HG02571 (cell line): ENCODE results near the gene UBAC1.

ENCODE experiments used
- ATAC-seq: cut with Tn5 transposase; IDR thresholded peaks from one replicate; pipeline ENCODE4 v1.9.1; 2021; ENCODE audit warnings: mild to moderate bottlenecking, moderate library complexity; ENCODE audit not compliant: unreplicated experiment

Gene UBAC1

GRCh38 chr9:135961277-135961715 is at the start of gene UBAC1:
Gene UBAC1 (minus strand): TSS chr9:135961373. CDS start chr9:135961162, 211 bp downstream.
- peak; percentile 83 for ATAC-seq

DNA sequence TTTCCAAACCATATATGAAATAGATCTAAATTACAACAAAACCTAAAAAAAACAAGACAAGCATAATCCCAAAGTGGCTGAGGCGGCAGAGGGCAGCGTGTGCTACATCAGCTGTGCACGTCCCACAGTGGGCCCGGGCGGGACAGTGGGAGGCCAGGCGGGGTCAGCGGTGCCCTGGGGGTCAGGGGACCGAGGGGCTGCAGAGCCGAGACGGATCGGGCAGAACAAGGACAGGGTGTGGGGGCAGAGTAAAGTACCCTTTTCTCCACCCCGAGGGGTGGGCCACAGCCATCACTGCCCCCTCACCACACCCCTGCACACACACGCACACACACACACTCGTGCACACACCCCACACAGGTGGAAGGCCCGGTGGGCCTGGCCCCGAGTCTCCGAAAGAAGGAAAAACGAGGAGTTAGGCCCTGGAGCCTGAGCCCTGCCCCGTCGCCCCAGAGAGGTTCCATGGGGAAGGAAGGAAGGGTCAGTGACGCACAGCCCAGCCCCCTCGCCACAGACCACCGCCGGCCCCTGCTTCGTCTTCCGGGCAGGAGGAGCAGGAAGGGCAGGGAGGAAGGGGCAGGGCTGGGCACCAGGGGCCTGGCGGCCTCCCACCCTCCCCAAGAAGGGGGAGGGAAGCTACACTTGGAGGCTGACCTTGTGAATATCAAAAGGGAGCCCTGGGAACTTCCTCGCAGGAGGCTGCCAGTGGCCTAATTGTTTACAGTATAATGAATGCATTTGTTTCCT is 49.6 kb upstream of the UBAC1 start:
- ATAC-seq: no peak

DNA sequence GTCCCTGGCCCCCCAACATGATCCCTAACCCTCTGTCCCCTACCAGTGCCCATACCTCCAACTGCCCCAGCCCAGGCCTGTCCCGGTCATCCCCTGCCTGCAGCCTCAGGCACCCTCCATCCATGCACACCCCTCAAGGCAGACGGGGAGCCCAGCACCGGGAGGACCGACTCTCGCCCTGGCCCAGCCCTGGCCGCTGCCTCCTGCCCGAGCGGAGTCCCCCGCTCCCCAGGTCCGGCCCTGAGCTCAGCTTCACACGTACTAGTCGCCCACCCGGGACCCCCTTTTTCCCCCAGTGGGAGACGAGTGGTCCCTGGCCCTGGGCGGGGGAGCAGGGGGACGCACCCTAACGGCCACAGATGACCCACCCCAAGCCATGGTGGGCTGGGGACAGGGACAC is 49.0 kb upstream of the UBAC1 start:
- no peak for ATAC-seq

- ATAC-seq: no peak
Measured at GRCh38 chr9:136009516-136009915, 48.3 kb upstream of the UBAC1 start.

DNA sequence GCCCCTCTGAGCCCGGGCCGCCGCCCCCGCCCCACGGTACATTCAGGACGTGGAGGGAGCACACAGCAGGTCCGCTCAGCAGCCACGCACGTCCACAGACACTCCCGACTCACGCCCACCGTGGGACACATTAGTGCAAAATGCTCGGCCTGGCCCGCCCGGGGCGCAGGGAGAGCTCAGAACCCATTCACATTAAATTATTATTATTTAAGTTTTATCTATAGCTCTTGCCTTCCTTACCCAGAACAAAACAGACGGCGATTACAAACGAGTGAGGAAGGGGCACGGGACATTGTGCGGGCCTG is 47.5 kb upstream of the UBAC1 start:
- no peak for ATAC-seq

DNA sequence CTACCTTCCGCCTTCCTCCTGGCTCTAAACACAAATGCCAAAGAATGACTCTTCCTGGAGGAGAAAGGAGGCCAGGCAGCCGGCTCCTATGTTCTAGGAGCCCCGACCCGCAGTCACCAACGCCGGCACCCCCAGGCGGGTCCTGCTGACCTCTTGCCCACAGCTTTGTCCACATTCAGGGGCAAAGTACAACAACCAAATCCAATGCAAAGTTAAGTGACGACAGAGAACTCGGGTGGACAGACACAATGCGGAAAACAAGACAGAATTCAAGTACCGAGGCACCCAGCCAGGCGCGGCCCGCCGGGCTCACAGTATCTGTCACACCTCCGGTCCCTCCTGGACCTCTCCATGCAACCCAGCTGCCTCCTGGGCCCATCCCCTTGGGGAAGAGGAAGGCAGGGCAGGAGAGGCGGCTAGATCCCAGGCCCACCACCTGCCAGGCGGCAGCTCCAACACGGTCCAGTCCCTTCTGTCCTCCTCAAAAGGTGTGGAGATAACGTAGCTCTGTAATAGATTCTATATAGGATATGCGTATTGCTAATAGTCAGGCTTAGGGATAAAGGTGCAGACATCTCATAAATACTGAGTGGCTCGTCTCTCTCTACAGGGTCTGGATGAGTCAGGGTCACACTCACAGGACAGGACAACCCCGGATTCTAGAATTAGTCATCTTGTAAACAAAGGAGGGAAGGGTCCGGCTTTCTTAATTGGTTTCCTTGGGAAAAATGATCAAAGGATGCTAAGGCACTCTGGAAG is 46.9 kb upstream of the UBAC1 start:
- ATAC-seq: no peak

GRCh38 chr9:136007276-136007933 is 46.2 kb upstream of the UBAC1 start:
- no peak for ATAC-seq

GRCh38 chr9:136006169-136006568 is 45.0 kb upstream of the UBAC1 start:
- no peak for ATAC-seq

- ATAC-seq: no peak
Measured at GRCh38 chr9:136004712-136005111, 43.5 kb upstream of the UBAC1 start.

DNA sequence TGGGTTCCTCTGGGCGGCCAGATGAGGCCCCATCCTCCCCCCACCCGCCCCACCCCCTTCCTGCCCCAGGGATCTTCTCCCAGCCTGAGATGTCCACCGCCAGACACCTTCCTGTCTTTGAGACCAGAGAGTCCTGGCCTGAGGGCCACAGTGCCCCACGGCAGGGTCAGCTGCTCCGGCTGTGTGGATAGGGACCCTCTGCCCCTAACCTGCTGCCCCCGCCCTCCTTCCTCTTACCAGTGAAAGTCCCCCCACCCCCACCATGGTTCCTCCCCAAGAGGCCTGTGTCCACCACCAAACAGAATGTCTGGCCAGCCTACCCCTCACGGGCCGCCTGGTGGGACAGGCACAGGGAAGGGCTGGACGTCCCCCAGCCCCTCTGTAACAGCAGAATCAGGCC is 43.0 kb upstream of the UBAC1 start:
- ATAC-seq: no peak

DNA sequence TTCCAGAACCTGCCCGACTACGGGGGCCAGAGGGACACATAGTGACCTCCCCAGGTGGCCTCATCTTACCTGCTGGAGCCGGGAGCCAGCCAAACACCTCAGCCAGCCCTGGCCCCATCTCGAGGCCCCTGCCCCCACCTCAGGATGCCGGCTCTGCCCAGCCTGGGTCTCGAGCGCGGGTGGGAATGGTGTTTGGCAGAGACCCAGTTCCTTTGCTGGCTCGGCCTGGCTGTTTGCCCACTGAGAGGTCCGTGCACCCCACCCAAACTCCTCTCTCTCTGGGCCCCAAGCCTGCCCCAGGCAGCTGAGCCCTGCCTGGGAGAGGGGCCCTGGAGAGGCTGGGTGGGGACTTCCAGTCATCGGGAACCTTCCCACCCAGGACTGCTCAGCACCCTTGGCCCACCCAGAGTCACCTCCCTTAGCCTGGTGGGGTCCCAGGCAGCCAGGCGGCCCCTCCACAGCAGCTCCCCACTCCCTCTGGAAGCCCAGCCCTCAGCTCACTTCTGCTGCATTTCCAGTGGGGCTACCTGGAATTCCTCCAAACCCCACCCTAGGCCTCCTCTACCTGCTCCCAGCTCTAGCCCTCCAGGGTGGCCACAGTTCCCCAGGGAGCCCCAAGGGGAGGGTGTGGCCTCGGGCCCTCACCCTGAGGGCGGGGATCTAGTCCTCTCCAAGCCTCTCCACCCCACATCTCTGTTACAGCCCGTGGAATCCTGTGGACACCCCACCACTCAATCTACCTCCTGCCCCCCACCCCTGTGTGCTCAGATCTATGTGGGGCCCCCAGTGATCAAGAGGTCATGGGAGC is 42.4 kb upstream of the UBAC1 start:
- ATAC-seq: no peak

DNA sequence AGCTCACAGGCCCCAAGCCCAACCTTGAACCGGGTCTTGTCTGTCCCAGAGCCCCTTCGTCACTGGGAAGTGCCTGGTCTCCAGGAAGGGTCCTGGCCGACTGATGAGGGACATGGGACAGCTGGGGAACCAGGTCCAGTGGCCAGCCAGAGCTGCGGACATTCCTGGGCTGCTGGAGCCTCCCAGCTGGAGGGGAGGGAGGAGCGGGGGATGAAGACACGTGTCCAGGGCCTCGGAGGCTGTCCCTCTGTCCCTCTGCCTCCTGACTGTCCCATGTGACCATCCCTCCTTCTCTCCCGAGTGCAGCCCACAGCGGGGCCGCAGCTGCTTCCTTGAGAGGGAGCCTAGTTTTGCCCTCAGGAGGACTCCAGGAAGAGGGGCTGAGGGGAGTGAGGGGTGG is 41.7 kb upstream of the UBAC1 start:
- ATAC-seq: no peak

DNA sequence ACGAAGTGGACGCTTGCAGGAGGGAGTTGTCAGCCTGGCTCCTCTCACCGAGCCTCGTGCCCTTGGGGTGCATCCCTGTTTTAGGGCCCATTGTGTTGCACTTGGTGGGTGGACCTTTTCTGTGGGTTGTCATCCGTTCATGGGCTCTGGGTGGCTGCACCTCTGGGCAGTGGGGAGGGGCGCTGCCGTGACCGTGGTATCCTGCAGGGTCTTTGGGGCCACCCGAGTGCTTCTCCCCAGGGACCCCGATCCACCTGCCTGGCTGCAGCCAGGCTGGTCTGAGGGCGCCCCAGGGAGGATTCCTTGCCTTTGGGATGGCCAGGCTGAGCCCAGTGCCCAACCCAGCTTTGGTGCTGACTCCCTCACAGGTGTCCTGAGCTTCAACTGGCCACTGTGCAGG is 41.0 kb upstream of the UBAC1 start:
- ATAC-seq: no peak

DNA sequence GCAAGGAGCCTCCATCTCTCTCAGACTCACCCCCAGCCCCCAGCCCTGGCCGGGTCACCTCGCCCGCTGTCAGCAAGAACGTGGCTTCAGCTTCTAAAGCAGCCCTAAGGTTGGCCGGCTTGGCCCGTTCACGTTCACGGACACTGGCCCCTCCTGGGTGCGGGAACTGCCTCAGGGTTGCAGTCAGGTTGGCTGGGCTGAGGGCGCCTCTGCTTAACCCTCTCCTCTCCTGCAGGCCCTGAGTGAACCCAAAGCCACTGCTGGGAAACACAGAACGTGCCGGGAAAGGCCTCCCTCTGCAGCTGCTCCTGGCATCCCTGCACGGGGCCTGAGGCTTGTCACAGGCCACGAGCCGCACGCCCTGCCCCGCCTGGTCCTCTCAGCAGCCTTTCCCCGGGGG is 40.1 kb upstream of the UBAC1 start:
- ATAC-seq: no peak

GRCh38 chr9:135998410-135999071 is 37.4 kb upstream of the UBAC1 start:
- ATAC-seq: no peak

DNA sequence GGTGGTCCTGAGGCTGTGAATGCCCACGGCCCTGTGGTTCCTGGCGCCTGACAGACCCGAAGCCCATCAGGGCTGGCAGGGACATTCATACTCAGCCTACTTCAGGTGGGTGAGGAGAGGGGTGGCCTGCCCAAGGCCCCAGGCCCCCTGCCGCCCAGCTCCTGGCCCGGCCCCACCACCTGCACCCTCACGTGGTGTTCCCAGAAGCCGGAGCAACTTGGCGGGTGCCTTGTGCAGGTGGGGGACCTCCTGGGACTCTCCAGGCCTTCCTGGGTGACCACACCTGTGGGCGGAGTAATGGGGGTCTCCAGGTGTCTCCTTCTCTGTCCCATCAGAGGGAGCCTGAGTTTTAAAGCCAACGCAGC is 36.8 kb upstream of the UBAC1 start:
- ATAC-seq: no peak

DNA sequence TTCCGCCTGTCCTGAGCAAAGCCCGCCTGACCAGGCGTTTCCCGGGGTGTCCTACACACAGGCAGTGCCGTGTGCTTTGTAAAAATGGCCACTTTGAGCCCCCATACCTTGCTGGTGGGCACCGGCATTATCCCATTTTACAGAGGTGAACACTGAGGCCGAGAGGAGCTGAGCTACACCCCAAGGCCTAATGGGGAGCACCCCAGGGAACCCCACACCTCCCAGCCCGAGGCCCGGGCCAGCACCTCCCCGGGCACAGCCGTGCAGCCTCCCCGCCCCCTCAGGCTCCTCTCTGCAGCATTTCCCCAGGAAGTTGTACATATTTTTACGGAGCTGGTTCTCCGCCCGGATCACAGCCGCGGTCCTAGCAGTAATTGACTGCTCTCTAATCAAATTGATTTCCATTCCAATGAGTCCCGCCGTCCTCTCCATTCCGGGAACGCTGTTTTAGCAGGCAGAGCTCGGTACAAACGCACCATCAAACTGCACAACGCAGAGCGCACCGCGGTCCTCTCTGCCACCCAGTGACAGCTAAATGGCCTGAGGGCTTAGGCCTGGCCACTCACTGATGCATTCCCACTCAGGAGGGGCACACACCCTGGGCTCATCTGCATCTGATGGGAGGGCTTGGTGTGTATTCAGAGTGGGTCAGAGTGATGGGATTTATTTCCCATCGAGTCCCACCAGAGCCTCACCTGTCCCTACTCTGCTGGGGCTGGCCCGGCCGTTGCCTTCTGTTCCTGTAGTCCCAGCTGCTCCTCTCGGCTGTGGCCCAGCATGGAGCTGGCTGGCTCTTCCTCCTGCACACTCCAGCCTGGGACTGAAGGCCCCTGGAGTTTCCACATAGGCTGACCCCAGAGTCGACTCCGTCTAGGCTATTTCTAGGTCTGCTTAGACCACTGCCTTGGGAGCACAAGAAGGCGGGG is 36.2 kb upstream of the UBAC1 start:
- no peak for ATAC-seq

DNA sequence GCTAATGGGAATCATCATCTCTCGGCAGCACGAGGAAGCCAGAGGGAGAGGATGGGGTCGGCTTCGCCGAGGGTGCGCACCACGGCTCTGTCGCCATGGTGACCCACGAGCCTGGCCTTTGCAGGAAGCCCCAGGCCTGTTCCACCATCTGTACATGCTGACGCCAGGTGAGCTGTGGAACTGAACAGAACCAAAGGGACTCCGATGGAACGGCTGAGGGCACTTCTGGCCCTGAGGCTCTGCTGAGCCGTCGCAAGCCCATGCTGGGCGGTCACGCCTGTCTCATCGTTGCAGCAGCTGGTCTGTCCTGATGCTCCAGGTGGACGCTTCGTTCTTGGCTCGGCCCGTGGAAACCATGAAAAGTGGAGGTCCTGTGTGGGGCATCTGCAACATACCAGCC is 34.6 kb upstream of the UBAC1 start:
- no peak for ATAC-seq

DNA sequence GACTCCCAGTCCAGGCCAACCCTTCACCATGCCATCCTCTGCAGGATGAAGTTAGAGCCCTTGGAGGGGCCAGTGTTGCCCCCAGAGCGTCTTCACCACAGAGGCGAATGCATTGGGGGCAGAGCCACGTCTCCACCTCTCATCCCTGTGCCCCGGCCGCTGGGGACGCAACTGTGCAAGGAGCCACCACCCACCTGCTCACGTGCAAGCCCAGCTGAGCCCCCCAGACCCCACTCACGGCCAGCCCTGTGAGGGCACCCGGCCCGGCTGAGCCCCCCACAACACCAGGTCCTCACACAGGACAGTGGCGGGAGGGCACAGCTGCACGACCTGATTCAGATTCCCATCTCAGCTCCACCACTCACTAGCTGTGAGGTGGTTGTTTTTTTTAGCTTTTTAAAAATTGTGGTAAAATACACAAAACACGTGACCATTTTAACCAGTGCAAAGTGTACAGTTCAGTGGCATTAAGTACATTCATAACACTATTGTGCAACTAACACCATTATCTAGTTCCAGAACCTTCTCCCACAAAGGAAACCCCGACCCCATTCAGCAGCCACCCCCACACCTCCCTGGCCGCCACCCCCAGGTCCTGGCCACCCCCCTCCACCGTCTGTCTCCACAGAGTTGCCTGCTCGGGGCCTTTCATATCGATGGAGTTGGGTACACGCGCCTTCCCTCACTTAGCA is 33.5 kb upstream of the UBAC1 start:
- ATAC-seq: no peak
